HEK293 (cell line): ENCODE measurements around the gene GNGT1.
"Not testable (repeated sequence)": the region's sequence is repeated elsewhere in the genome, so short reads cannot be mapped to it uniquely, and the experiment has no call there.

Source experiments
- CTCF ChIP-seq: fragments of 450-650 bp; formaldehyde crosslinking; IDR thresholded peaks from 2 replicates; pipeline ENCODE4 v1.5.1; 2016; ENCODE audit warnings: missing biosample characterization, missing genetic modification characterization
- GFI1B ChIP-seq: fragments of 450-650 bp; formaldehyde crosslinking; IDR thresholded peaks from 2 replicates; pipeline ENCODE4 v1.5.1; 2016; ENCODE audit warnings: missing biosample characterization, missing genetic modification characterization
- YY1 ChIP-seq: fragments of 450-650 bp; formaldehyde crosslinking; IDR thresholded peaks from 2 replicates; pipeline ENCODE4 v1.5.1; 2018; ENCODE audit warnings: missing biosample characterization, missing genetic modification characterization
- ZBTB21 ChIP-seq: fragments of 450-650 bp; formaldehyde crosslinking; IDR thresholded peaks from 2 replicates; pipeline ENCODE4 v1.5.1; 2017; ENCODE audit warnings: missing biosample characterization, missing genetic modification characterization
- ZEB2 ChIP-seq: fragments of 450-650 bp; formaldehyde crosslinking; IDR thresholded peaks from 2 replicates; pipeline ENCODE4 v1.5.1; 2016; ENCODE audit warnings: missing biosample characterization, missing genetic modification characterization
- ZNF169 ChIP-seq: fragments of 450-650 bp; formaldehyde crosslinking; IDR thresholded peaks from 2 replicates; pipeline ENCODE4 v1.5.1; 2016; ENCODE audit warnings: missing biosample characterization, missing genetic modification characterization
- ZNF184 ChIP-seq: fragments of 450-650 bp; IDR thresholded peaks from 2 replicates; pipeline ENCODE4 v1.5.1; 2018; ENCODE audit warnings: missing biosample characterization, mild to moderate bottlenecking, missing genetic modification characterization
- ZNF274 ChIP-seq, 2 experiments: fragments of 200-500 bp in 1 of 2; fragments of 450-650 bp in 1 of 2; sonication (Bioruptor generic) in 1 of 2; formaldehyde crosslinking in 1 of 2; IDR thresholded peaks; 2 replicates each; pipeline versions ENCODE4 v1.5.1 to v1.6.1; 2014 to 2016; ENCODE audit warnings: borderline replicate concordance in 1 of 2, inconsistent platforms in 1 of 2, low read length in 1 of 2, missing biosample characterization in 1 of 2, missing genetic modification characterization in 1 of 2
- ZNF488 ChIP-seq: fragments of 450-650 bp; formaldehyde crosslinking; IDR thresholded peaks from 2 replicates; pipeline ENCODE4 v1.5.1; 2016; ENCODE audit warnings: missing biosample characterization, missing genetic modification characterization
- ZNF555 ChIP-seq: fragments of 450-650 bp; formaldehyde crosslinking; conservative IDR thresholded peaks from 2 replicates; pipeline ENCODE4 v1.5.1; 2017; ENCODE audit warnings: missing biosample characterization, mild to moderate bottlenecking, missing genetic modification characterization, inconsistent platforms

- not testable (repeated sequence) for TF ChIP-seq ZNF488 (tag by site-specific recombination); ZNF169 (tag by site-specific recombination); CTCF; ZNF274 (IDR thresholded peaks at IDR 0.05; ENCODE audit: low read length); ZNF274 (tag by site-specific recombination; IDR thresholded peaks at IDR 0.05; ENCODE audit: borderline replicate concordance); YY1 (tag by site-specific recombination); GFI1B (tag by site-specific recombination); ZNF555 (tag by site-specific recombination); ZNF184 (tag by site-specific recombination); ZEB2; ZBTB21 (tag by site-specific recombination)
Measured at GRCh38 chr7:93911242-93911641, 4.9 kb downstream of the GNGT1 start.
